Suprapubic skin (tissue), 3 donors: ENCODE measurements around the gene UTS2B.

ENCODE experiments used
- CTCF ChIP-seq, 2 donors: fragments of 200-600 bp in 1 of 2; fragments of 450-650 bp in 1 of 2; sonication (generic) in 1 of 2; IDR thresholded peaks; one replicate each; pipeline ENCODE4 v1.5.1; 2016 to 2019; ENCODE audit warnings: antibody characterized with exemption in 2 of 2, mild to moderate bottlenecking in 1 of 2, moderate library complexity in 1 of 2
- EP300 ChIP-seq: sonication (generic); formaldehyde crosslinking; IDR thresholded peaks from one replicate; pipeline ENCODE4 v1.6.1; 2017; ENCODE audit warnings: antibody characterized with exemption

- TF ChIP-seq CTCF (IDR thresholded peaks at IDR 0.05) (no peak), EP300 (no peak)
Measured at GRCh38 chr3:191369616-191370010, 39.3 kb upstream of the UTS2B start.
